OCI-M1 (cell line): ENCODE measurements around the gene FXYD4.

Source experiments
- DNase-seq: peaks from one replicate; lab custom pipeline; 2025; lab: John Stamatoyannopoulos, UW

FXYD4 gene

GRCh38 chr10:43344051-43344450 lies 27.4 kb upstream of the FXYD4 start:
- DNase-seq = no peak

DNA sequence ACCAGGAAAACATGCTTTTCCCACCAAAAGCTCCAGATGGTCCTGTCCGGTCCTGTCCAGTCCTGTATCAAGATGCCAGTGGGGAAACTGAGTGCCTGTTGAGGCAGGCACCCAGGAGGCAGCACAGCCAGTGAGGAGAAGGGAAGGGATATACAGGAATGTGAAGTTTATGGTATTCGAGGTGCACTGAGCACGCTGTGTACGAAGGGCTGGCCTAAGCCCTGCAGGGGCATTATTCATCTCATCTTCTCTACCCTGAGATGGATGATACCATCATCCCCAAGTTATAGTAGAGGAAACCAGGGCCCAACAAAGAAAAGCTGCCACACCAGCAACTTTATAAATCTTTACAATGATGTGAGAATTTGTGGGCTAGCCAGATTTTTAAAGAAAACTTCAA lies 23.4 kb upstream of the FXYD4 start:
- DNase-seq = no peak

DNA sequence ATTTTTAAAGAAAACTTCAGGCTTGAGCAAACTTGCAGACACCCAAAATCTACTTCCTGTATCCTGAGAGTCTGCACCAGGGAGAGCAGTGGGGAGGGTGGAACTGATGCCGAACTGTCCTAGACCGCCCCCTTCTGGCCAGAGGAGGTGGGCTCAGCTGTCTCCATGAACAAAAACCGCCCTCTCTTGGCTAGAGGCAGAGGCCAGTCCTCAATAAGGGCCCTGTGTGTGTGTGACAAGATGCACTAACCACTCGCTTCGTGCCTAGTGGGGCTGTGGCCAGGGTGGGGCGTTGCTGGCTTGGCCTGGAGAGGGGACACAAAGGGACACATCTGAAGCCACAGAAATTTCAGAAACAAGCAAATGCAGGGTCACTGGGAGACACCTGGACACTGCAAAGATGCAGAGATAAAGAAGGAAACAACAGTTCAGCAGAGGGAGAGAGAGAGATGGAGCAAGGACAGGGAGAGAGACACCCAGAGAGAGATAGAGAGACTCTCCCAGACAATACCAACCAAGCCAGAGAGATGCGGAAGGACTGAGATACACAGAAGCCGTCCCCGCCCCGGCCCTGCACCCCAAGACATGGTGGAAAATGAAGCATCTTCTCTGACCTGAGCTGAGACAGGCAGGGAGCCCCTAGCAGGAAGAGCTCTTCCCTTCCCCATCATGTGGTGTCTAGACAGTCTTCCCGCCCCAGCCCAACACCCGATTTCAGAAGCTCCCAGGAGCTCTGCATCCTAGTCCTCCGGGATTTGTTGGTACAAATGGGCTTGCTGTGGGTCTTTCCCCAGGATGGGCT lies 22.7 kb upstream of the FXYD4 start:
- peak; percentile 94 for DNase-seq

DNA sequence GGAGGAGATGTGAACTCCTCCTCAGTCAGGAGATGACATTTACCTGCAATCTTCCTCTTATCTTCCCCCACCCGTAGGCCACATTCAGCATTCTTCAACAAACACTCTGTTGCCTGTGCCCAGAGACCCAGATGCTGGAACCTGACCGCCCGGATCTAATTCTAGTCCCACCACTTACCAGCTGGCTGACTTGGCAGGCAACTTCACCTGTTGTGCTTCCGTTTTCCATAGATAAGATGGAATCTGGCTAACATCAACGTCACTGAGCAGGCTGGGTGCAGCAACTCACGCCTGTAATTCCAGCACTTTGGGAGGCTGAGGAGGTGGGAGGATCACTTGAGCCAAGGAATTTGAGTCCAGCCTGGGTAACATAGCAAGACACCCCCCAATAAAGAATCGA lies 21.3 kb upstream of the FXYD4 start:
- no peak for DNase-seq

DNA sequence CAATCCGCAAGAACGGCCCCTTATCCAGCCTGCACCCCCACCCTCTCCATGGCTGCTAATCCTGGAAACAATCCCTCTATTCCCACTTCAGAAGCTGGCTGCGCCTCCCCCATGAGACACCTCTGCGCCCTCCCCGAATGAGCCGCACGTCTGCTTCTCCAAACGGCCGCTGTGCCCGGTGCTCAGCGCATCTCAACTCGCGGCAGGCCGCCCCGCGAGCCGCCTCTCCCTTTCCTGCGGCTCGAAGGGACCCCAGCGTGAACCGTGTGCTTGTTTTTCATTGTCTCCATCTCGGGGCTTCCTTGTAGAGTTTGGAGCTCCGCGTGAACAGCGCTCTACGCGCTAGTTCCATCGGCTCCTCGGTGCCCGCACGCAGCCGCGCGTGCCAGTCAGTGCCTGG lies 20.8 kb upstream of the FXYD4 start:
- no peak for DNase-seq

DNA sequence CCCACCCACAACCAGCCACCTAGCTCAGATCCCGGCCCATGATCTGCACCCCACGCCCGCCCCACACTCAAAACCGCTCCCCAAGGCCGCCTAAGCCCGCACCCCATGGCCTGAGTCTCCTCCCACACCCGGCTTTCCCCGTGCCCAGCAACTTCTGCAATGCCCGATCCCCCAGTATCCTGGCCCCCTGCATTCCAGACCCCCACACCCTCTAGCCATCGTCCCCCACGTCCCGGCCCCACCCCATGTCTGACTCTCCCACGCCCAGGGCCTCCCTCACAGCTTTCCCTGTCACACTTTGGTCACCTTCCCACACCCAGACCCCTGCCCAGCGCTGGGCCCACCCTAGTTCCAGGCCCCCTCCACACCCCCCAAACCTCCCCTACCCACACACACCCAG lies 20.1 kb upstream of the FXYD4 start:
- no peak for DNase-seq

- DNase-seq = no peak
Observed at GRCh38 chr10:43352951-43353350, 18.5 kb upstream of the FXYD4 start.

DNA sequence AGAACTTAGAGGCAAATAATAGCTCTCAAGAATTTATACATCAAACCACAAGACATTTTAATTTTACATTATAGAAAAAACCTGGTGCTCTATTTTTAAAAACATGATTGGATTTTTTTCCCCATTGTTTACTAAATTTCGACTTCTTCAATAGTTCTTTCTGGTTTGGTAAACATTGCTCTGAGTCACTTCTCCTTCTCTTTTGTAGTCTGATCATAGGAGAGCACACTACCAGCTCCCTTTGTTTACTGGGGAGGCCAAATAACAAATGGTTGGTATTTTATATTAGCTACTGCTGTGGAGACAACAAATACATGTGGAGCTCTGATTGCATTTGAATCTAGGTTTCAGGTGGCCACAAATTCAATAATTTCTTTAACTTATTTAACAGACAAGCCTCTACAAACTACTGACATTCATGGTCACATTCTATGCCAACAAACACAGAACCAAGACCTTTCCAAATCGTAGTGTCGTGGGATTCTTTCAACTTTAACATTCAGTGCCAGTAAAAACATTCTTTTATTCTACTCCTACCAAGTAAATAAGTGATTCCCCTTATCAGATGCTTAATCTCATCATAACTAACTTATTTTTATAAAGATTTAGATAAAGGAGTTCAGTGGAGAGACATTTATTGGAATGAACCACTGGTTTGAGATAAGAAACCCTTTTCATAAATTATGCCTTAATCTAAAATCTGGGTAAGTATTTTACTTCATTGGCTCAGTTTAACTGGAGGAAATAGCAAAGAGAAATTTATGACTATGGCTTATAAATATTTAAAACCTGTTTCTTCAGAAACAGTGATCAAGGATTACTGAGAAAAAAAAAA lies 17.7 kb upstream of the FXYD4 start:
- DNase-seq = no peak

- peak; percentile 31 for DNase-seq
Observed at GRCh38 chr10:43354330-43354635, 17.2 kb upstream of the FXYD4 start.

DNA sequence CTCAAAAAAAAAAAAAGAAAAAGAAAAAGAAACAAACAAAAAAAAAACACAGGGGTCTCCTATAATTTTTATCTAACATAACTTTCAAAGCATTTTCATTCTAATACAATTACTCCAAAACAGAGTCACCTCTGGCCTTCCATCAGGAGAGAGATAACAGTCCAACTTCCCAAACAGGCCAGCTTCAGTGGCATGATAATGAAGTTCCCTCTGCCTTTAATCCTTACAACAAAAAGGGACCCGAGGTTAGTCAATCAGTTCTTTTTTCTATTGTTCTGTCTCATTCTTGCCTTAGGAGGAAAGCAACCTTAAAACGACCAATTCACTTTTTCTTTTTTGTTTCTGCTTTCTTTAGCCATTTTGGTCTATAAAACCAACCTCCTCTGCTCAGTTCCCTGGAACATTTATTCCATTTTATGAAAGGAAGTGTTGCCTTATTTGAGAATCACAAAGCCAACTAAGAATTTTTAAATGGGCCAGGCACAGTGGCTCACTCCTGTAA lies 16.5 kb upstream of the FXYD4 start:
- peak; percentile 67 for DNase-seq

GRCh38 chr10:43355749-43356371 lies 15.6 kb upstream of the FXYD4 start:
- peak; percentile 59 for DNase-seq

DNA sequence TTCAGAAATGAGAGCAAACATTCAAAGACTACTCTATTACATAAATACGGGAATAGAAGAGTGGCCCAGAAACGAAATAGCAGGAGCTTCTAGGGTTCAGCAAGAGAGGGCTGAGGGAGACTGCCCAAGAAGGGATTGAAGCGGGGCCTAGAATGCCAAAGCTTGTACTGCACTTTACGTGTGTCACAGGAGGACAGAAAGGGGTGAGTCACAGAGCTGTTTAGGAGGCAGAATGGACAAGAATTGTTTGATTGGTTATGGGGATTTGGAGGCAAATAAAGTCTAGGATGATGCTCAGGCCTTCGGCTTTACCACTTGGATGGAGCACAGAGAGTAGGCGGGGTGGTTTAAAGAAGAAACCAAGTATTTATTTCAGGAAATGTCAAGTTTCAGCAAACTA lies 11.3 kb upstream of the FXYD4 start:
- no peak for DNase-seq

DNA sequence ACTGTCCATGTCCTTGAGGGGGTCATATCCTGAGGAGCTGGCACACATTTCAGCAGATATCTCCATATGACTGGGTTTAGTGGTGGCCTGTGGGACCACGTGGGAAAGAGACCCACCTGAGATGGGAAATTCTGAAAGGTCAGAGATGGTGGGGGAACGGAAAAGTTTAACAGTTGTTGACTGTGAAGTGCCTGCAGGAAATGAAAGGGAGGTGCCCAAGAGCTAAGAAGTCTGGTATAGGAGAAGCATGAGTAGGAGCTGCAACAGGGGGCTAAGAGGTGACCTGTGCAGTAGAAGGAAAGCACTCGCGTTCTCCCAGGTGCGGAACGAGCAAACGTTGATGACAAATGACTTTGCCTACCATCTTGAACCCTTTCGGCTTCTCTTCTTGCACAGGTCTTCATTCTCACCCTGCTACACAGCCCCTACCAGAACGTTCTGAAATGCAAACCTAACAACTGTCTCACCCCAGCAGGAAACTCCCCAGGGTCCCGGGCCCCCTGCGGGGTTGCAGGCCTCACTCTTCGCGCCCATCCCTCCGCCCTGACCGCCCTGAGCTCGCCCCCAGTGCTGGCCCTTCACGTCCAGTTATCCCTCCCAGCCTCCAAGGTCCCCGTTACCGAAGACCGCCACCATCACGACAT lies 9.8 kb upstream of the FXYD4 start:
- DNase-seq = no peak

DNA sequence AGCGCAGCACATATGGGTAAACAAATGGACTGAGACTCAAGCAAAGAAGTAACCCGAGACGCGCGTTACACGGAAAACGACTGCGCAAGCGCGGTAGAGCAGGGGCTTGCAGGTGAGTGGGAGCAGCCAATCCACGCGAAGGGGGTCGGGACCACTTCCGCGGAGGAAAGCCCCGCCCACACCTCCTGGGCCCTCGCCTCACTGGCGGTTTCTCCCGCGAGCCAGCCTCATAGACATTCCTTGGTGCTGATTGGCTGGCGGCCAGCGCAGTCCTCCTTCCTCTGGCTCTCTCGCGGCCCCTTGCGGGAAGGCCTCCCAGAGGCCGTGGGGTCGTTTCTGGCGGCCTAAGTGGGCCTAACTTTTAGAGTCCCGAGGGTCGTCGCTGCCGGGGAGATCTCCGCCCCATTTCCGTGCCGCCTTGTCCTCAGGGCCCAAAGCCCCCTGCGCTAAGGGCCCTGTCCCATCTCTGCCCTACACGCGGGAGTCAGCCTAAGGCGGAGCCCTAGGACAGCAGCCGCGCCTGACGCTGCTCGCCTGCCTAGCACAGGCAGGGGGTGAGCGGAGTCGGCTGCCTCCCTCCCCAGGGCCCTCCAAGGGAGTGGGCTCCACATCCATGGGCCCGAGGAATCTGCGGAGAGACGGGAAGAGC lies 9.1 kb upstream of the FXYD4 start:
- peak; percentile 99 for DNase-seq

GRCh38 chr10:43365001-43365400 lies 6.4 kb upstream of the FXYD4 start:
- no peak for DNase-seq

- DNase-seq = no peak
Observed at GRCh38 chr10:43369921-43370320, 1.5 kb upstream of the FXYD4 start.

DNA sequence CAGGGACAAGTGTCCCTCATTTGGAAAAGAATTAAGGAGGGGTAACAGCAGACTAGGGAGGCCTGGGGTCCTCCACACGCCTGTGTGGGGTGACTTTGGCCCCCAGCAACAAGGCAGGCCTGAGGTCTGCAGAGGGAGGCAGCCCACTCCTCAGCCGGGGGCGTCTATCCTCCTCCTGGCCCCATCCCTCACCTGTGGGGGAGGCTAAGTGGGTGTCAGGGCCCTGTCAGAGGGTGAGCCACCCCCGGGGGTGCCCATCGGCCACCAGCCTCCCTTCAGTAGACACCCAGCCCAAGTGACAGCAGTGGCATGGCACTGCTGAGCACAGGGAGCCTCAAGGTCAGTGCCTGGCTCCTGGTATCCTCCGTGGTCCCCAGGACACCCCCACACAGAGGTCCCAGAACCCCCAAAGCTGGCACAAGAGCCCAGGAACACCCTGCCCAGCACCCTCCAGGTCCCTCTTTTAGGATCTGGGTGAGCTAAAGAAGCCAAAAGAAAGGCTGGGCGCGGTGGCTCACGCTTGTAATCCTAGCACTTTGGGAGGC lies 693 bp upstream of the FXYD4 start:
- no peak for DNase-seq

GRCh38 chr10:43372765-43373361 lies 1.4 kb downstream of the FXYD4 start:
- DNase-seq = no peak

GRCh38 chr10:43373461-43373860 lies 2.0 kb downstream of the FXYD4 start:
- no peak for DNase-seq

- DNase-seq = no peak
Observed at GRCh38 chr10:43374194-43374593, 2.8 kb downstream of the FXYD4 start.

GRCh38 chr10:43375401-43376020 lies 4.1 kb downstream of the FXYD4 start:
- DNase-seq = no peak
